ENCODE data around the gene DND1. TPM values are rescaled to one million over a fixed set of nuclear protein-coding genes. Genes with fewer than 3 reads are reported as not detected.
"Not testable (repeated sequence)": the region's sequence is repeated elsewhere in the genome, so short reads cannot be mapped to it uniquely, and the experiment has no call there.

The DND1 gene
- 1 to 10 TPM; 2.1 to 3.0 TPM for total RNA-seq

- Mint-ChIP-seq H3K27ac (no peak within 1 kb of the TSS), H3K36me3 (ENCODE audit: low read depth) (peaks cover 47% of the 10 kb centered on the region), H3K9me3 (ENCODE audit: low read depth) (no peaks in the 10 kb centered on the region), H3K4me3 (no peak within 1 kb of the TSS), H3K27me3 (no peaks in the 10 kb centered on the region), H3K4me1 (peaks cover 3% of the 10 kb centered on the region)
- ChIA-PET CTCF (no interaction called here), POLR2A (interaction anchor here (0.7 kb wide), 1 partner anchor 17 kb away, joined by 3 read pairs; the partner anchor contains the start of genes HARS1 and HARS2)
- intact Hi-C loops (cut with DNase I, micrococcal nuclease), result no loop called here
- DNase-seq (no peak), ATAC-seq (no peak)
These were observed at the start of gene DND1 for GRCh38 chr5:140673187-140673976. Gene DND1, minus strand, starts transcription at chr5:140673576. Its CDS starts 34 bp downstream, at chr5:140673542.

DNA sequence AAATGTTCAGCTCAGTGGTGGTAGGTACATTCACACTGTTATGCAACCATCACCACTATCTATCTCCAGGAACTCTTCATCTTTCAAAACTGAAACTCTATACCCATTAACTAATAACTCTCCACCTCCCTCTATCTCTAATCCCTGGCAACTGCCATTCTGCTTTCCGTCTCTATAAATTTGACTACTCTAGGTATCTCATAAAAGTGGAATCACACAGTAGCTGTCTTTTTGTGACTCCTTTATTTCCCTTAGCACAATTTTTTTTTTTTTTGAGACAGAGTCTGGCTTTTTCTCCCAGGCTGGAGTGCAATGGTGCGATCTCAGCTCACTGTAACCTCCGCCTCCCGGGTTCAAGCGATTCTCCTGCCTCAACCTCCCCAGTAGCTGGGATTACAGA lies 48.0 kb upstream of the DND1 start:
- CTCF ChIA-PET, result interaction anchor here (0.9 to 1.6 kb wide), 6 partner anchors 11 to 363 kb away, joined by 3 to 9 read pairs (median 6); no protein-coding TSS in a partner anchor
- not testable (repeated sequence) for ATAC-seq
- intact Hi-C loops (cut with DNase I, micrococcal nuclease), result loop anchor here in 1 of 2 experiments (2.0 to 5.0 kb wide), 2 partner anchors 359 to 479 kb away; no protein-coding TSS in a partner anchor

DNA sequence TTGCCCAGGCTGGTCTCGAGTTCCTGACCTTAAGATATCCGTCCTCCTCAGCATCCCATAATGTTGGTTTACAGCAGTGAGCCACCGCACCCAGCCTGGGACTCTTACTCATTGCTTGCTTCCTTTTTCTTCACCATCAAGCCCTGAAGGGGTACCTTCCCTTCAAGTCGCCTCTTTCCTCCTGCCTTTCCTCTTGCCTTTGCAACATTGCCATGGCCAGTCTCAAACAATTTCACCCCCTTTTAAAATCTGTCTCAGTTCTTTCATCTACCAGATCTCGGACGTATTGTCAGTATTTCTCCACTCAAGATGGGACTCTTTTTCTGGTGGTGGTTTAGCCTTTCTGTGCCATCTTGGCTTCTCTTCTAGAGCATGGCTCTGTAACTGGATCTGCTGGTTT lies 47.4 kb upstream of the DND1 start:
- not testable (repeated sequence) for H3K27ac Mint-ChIP-seq; H3K4me1 Mint-ChIP-seq; H3K36me3 Mint-ChIP-seq (ENCODE audit: low read depth); DNase-seq; H3K9me3 Mint-ChIP-seq (ENCODE audit: low read depth); H3K4me3 Mint-ChIP-seq; ATAC-seq
- H3K27me3 Mint-ChIP-seq, result peaks cover 14% of the 10 kb centered on the region
- intact Hi-C loops (cut with DNase I, micrococcal nuclease), result loop anchor here (1.0 to 5.0 kb wide), 5 partner anchors 145 to 478 kb away; no protein-coding TSS in a partner anchor
- CTCF ChIA-PET, result interaction anchor here (0.6 to 1.6 kb wide), 13 partner anchors 13 to 608 kb away, joined by 3 to 9 read pairs (median 3); partner anchors contain the start of genes EIF4EBP3 and HBEGF
- POLR2A ChIA-PET, result interaction anchor here (0.7 kb wide), 1 partner anchor 74 kb away, joined by 3 read pairs; the partner anchor contains the start of genes IK and NDUFA2

More for the DNA sequence above, 48.0 kb upstream of the DND1 start:
- Mint-ChIP-seq H3K27me3 (peaks cover 18% of the 10 kb centered on the region), H3K4me1 (peaks cover 12% of the 10 kb centered on the region)
- DNase-seq; H3K4me3 Mint-ChIP-seq; H3K9me3 Mint-ChIP-seq (ENCODE audit: low read depth); H3K36me3 Mint-ChIP-seq (ENCODE audit: low read depth); POLR2A ChIA-PET; H3K27ac Mint-ChIP-seq: not testable (repeated sequence)

DNA sequence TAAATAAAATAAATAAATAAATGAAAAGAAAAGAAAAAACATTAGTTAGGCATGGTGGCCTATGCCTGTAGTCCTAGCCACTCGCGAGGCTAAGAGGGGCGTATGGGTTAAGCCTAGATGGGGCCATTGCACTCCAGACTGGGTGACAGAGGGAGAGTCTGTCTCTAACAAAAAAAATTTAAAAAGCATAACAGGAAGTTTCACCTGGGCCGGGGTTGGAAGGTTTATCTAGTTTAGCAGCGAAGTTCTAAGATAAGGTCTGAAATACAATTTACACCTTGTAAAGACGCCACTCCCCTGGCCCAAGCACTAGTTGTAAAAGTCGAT lies 44.9 kb upstream of the DND1 start:
- peaks cover 4% of the 10 kb centered on the region for H3K4me1 Mint-ChIP-seq
- H3K9me3 Mint-ChIP-seq (ENCODE audit: low read depth), result no peaks in the 10 kb centered on the region
- no peak overlapping the region for H3K4me3 Mint-ChIP-seq
- peaks cover 7% of the 10 kb centered on the region for H3K27me3 Mint-ChIP-seq
- no peak for ATAC-seq
- intact Hi-C loops (cut with DNase I, micrococcal nuclease), result loop anchor here in 1 of 2 experiments (2.0 to 10.0 kb wide), 2 partner anchors 473 to 543 kb away; partner anchors contain the start of gene CYSTM1
- no peak overlapping the region for H3K27ac Mint-ChIP-seq
- no peak for DNase-seq
- no peaks in the 10 kb centered on the region for H3K36me3 Mint-ChIP-seq (ENCODE audit: low read depth)
- CTCF ChIA-PET, result interaction anchor here (0.6 to 1.0 kb wide), 2 partner anchors 344 to 346 kb away, joined by 3 to 4 read pairs; no protein-coding TSS in a partner anchor
- POLR2A ChIA-PET, result no interaction called here

DNA sequence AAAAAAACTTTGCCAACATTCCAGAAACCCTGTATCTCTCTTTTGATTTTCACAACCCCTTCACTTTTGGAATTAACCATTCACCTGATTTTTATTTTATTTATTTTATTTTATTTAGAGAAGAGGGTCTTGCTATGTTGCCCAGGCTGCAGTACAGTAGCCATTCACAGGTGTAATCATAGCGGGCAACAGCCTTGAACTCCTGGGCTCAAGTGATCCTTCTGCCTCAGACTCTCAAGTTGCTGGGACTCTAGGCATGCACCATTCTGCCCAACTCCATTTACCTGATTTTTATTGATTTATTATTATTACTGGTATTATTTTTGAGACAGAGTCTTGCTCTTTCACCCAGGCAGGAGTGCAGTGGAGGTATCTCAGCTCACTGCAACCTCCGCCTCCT lies 42.9 kb upstream of the DND1 start:
- POLR2A ChIA-PET; DNase-seq; H3K4me3 Mint-ChIP-seq; ATAC-seq; H3K9me3 Mint-ChIP-seq (ENCODE audit: low read depth); H3K27ac Mint-ChIP-seq; H3K27me3 Mint-ChIP-seq; H3K36me3 Mint-ChIP-seq (ENCODE audit: low read depth): not testable (repeated sequence)
- CTCF ChIA-PET, result interaction anchor here (0.9 kb wide), 1 partner anchor 472 kb away, joined by 3 read pairs; no protein-coding TSS in a partner anchor
- intact Hi-C loops (cut with DNase I, micrococcal nuclease), result loop anchor here in 1 of 2 experiments (10.0 kb wide), 1 partner anchor 541 kb away; the partner anchor contains the start of gene CYSTM1
- peaks cover 12% of the 10 kb centered on the region for H3K4me1 Mint-ChIP-seq

DNA sequence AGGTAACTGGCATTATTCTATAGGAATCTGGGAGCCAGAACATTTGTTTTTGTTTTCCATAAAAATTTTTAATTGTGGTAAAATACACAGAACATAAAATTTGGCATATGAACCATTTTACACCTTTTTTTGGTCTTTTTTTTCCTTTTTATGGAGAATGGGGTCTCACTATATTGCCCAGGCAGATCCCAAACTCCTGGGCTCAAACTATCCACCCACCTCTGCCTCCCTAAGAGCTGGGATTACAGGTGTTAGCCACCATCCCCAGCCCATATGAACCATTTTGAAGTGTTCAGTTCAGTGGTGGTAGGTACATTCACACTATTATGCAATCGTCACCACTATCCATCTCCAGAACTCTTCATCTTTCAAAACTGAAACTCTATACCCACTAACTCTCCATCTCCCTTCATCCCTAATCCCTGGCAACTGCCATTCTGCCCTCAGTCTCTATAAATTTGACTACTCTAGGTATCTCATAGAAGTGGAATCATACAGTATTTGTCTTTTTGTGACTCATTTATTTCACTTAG lies 40.3 kb upstream of the DND1 start:
- H3K36me3 Mint-ChIP-seq (ENCODE audit: low read depth), result peaks cover 4% of the 10 kb centered on the region
- H3K9me3 Mint-ChIP-seq (ENCODE audit: low read depth), result no peaks in the 10 kb centered on the region
- no peaks in the 10 kb centered on the region for H3K27me3 Mint-ChIP-seq
- H3K4me3 Mint-ChIP-seq, result no peak overlapping the region
- DNase-seq, result no peak
- no peak overlapping the region for H3K27ac Mint-ChIP-seq
- no peak for ATAC-seq
- peaks cover 18% of the 10 kb centered on the region for H3K4me1 Mint-ChIP-seq
- intact Hi-C loops (cut with DNase I, micrococcal nuclease), result loop anchor here (5.0 to 10.0 kb wide), 3 partner anchors 151 to 539 kb away; partner anchors contain the start of genes APBB3 (in 1 of the 2), CYSTM1 (in 1 of the 2), PFDN1 (in 1 of the 2) and SLC35A4 (in 1 of the 2)
- ChIA-PET CTCF (no interaction called here), POLR2A (no interaction called here)

- Mint-ChIP-seq H3K9me3 (ENCODE audit: low read depth) (no peaks in the 10 kb centered on the region), H3K4me1 (peaks cover 18% of the 10 kb centered on the region), H3K4me3 (peak overlapping the region; percentile 86), H3K27ac (no peak overlapping the region), H3K27me3 (no peaks in the 10 kb centered on the region), H3K36me3 (ENCODE audit: low read depth) (peaks cover 10% of the 10 kb centered on the region)
- POLR2A ChIA-PET, result interaction anchor here (0.6 to 2.2 kb wide), 6 partner anchors 12 to 310 kb away, joined by 3 to 11 read pairs (median 4); partner anchors contain the start of genes ANKHD1, HARS1, HARS2 and IK
- CTCF ChIA-PET, result interaction anchor here (0.6 to 2.1 kb wide), 12 partner anchors 8 to 499 kb away, joined by 3 to 9 read pairs (median 4); partner anchors contain the start of genes ANKHD1, HARS1, HARS2 and ZMAT2
- intact Hi-C loops (cut with DNase I, micrococcal nuclease), result loop anchor here (1.0 to 10.0 kb wide), 15 partner anchors 11 to 609 kb away; partner anchors contain the start of genes APBB3 (in 2 of the 2), PFDN1 (in 2 of the 2), SLC35A4 (in 2 of the 2) and ANKHD1 (in 1 of the 2)
- ATAC-seq, result no peak
- no peak for DNase-seq
These were observed 38.4 kb upstream of the DND1 start for GRCh38 chr5:140711794-140712193.

DNA sequence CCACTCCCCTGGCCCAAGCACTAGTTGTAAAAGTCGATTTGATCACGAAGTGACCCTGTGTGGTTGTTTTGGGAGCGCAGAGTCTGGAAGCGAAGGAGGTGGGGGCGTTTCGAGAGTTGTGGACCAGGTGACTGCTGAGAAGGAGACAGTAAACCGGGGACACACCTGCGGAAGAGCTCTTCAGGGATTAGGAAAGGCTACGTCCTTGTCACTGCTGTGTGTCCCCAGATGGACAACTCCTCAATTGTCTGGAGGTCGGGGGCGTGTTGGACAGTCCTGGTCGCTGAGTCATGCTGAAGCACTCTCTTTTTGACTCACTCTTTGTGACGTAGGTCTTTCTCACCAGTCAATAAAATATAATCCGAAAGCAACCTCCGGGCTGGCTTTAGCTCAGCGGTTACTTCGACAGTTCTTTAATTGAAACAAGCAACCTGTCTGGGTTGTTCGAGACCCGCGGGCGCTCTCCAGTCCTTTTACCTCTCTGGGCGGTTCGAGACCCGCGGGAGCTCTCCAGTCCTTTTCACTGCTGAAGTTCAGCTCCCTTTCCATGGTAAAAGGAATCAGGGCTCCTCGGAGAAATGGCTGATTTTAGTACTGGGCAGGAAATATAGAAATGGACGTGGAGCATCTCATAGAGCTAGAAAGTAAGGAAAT lies 37.6 kb upstream of the DND1 start:
- DNase-seq (peak; percentile 93), ATAC-seq (peak; percentile 95)
- CTCF ChIA-PET, result interaction anchor here (0.6 to 2.1 kb wide), 15 partner anchors 9 to 908 kb away, joined by 3 to 9 read pairs (median 4); partner anchors contain the start of genes ANKHD1, HARS1, HARS2 and ZMAT2
- Mint-ChIP-seq H3K4me1 (peaks cover 18% of the 10 kb centered on the region), H3K27me3 (no peaks in the 10 kb centered on the region), H3K36me3 (ENCODE audit: low read depth) (peaks cover 16% of the 10 kb centered on the region), H3K9me3 (ENCODE audit: low read depth) (no peaks in the 10 kb centered on the region), H3K27ac (peak overlapping the region; percentile 97), H3K4me3 (peak overlapping the region; percentile 86)
- POLR2A ChIA-PET, result interaction anchor here (0.6 to 2.2 kb wide), 10 partner anchors 11 to 1119 kb away, joined by 3 to 11 read pairs (median 3); partner anchors contain the start of genes ANKHD1, HARS1, HARS2 and IK
- intact Hi-C loops (cut with DNase I, micrococcal nuclease), result loop anchor here (1.0 to 10.0 kb wide), 15 partner anchors 11 to 609 kb away; partner anchors contain the start of genes APBB3 (in 2 of the 2), PFDN1 (in 2 of the 2), SLC35A4 (in 2 of the 2) and ANKHD1 (in 1 of the 2)

- intact Hi-C loops (cut with DNase I, micrococcal nuclease); H3K27ac Mint-ChIP-seq; H3K9me3 Mint-ChIP-seq (ENCODE audit: low read depth); ATAC-seq; DNase-seq; H3K27me3 Mint-ChIP-seq; H3K4me3 Mint-ChIP-seq: not testable (repeated sequence)
- CTCF ChIA-PET, result interaction anchor here (1.1 kb wide), 1 partner anchor 10 kb away, joined by 4 read pairs; no protein-coding TSS in a partner anchor
- POLR2A ChIA-PET, result interaction anchor here (0.6 kb wide), 1 partner anchor 469 kb away, joined by 3 read pairs; no protein-coding TSS in a partner anchor
- H3K36me3 Mint-ChIP-seq (ENCODE audit: low read depth), result peaks cover 32% of the 10 kb centered on the region
- H3K4me1 Mint-ChIP-seq, result peaks cover 18% of the 10 kb centered on the region
These were observed 35.4 kb upstream of the DND1 start for GRCh38 chr5:140708787-140709186.

GRCh38 chr5:140707812-140708211 lies 34.4 kb upstream of the DND1 start:
- no peak overlapping the region for H3K4me3 Mint-ChIP-seq
- intact Hi-C loops (cut with DNase I, micrococcal nuclease), result no loop called here
- CTCF ChIA-PET, result interaction anchor here (0.6 to 1.1 kb wide), 3 partner anchors 9 to 347 kb away, joined by 3 to 4 read pairs (median 4); no protein-coding TSS in a partner anchor

More at GRCh38 chr5:140707812-140708211, 34.4 kb upstream of the DND1 start:
- ATAC-seq (no peak), DNase-seq (no peak)
- Mint-ChIP-seq H3K4me1 (peaks cover 18% of the 10 kb centered on the region), H3K27me3 (no peaks in the 10 kb centered on the region), H3K36me3 (ENCODE audit: low read depth) (peaks cover 37% of the 10 kb centered on the region), H3K27ac (peak overlapping the region; percentile 47), H3K9me3 (ENCODE audit: low read depth) (no peaks in the 10 kb centered on the region)
- POLR2A ChIA-PET, result no interaction called here

Measured in activated CD4-positive, alpha-beta T cell treated with anti-CD3 and anti-CD28 coated beads for 36 hours (primary cell).